Measurements from ENCODE around the gene TMEM63B.

TMEM63B gene

GRCh38 chr6:44149369-44150012 lies 22.1 kb downstream of the TMEM63B start:
- Histone ChIP-seq H3K9me3 (ENCODE audit: control insufficient read depth, insufficient read depth, low read length) (no peaks in the 10 kb centered on the region), H3K4me1 (ENCODE audit: control insufficient read depth, insufficient read depth, low read length) (no peaks in the 10 kb centered on the region), H3K36me3 (ENCODE audit: control insufficient read depth, insufficient read depth, low read length) (peaks cover 49% of the 10 kb centered on the region), H3K9ac (ENCODE audit: low read depth, low read length) (no peak overlapping the region), H3K27ac (ENCODE audit: low read depth, low read length) (no peak overlapping the region), H3K4me3 (ENCODE audit: low read depth, low read length) (no peak overlapping the region), H3K27me3 (ENCODE audit: control insufficient read depth, insufficient read depth, low read length) (no peaks in the 10 kb centered on the region)

- Histone ChIP-seq H3K9me3 (ENCODE audit: control insufficient read depth, insufficient read depth, low read length) (no peaks in the 10 kb centered on the region), H3K4me3 (ENCODE audit: low read depth, low read length) (no peak overlapping the region), H3K9ac (ENCODE audit: low read depth, low read length) (no peak overlapping the region), H3K27me3 (ENCODE audit: control insufficient read depth, insufficient read depth, low read length) (no peaks in the 10 kb centered on the region), H3K4me1 (ENCODE audit: control insufficient read depth, insufficient read depth, low read length) (no peaks in the 10 kb centered on the region), H3K36me3 (ENCODE audit: control insufficient read depth, insufficient read depth, low read length) (peaks cover 49% of the 10 kb centered on the region), H3K27ac (ENCODE audit: low read depth, low read length) (no peak overlapping the region)
These were observed 23.1 kb downstream of the TMEM63B start for GRCh38 chr6:44150317-44150917.

GRCh38 chr6:44151348-44152108 lies 24.2 kb downstream of the TMEM63B start:
- peaks cover 2% of the 10 kb centered on the region; the same call in 1 of the 2 replicates for H3K4me1 ChIP-seq (ENCODE audit: control insufficient read depth, insufficient read depth, low read length)

GRCh38 chr6:44152109-44152461 lies 24.7 kb downstream of the TMEM63B start:
- Histone ChIP-seq H3K4me3 (ENCODE audit: low read depth, low read length) (no peak overlapping the region), H3K9ac (ENCODE audit: low read depth, low read length) (no peak overlapping the region), H3K36me3 (ENCODE audit: control insufficient read depth, insufficient read depth, low read length) (peaks cover 37% of the 10 kb centered on the region)

More at GRCh38 chr6:44151348-44152108, 24.2 kb downstream of the TMEM63B start:
- Histone ChIP-seq H3K36me3 (ENCODE audit: control insufficient read depth, insufficient read depth, low read length) (peaks cover 42% of the 10 kb centered on the region), H3K9me3 (ENCODE audit: control insufficient read depth, insufficient read depth, low read length) (no peaks in the 10 kb centered on the region), H3K27me3 (ENCODE audit: control insufficient read depth, insufficient read depth, low read length) (no peaks in the 10 kb centered on the region), H3K9ac (ENCODE audit: low read depth, low read length) (no peak overlapping the region), H3K27ac (ENCODE audit: low read depth, low read length) (no peak overlapping the region), H3K4me3 (ENCODE audit: low read depth, low read length) (no peak overlapping the region)

GRCh38 chr6:44152533-44152932 lies 25.2 kb downstream of the TMEM63B start:
- Histone ChIP-seq H3K4me3 (ENCODE audit: low read depth, low read length) (no peak overlapping the region), H3K27ac (ENCODE audit: low read depth, low read length) (no peak overlapping the region), H3K36me3 (ENCODE audit: control insufficient read depth, insufficient read depth, low read length) (peaks cover 33% of the 10 kb centered on the region), H3K9ac (ENCODE audit: low read depth, low read length) (no peak overlapping the region), H3K9me3 (ENCODE audit: control insufficient read depth, insufficient read depth, low read length) (no peaks in the 10 kb centered on the region), H3K4me1 (ENCODE audit: control insufficient read depth, insufficient read depth, low read length) (peaks cover 7% of the 10 kb centered on the region; the same call in 1 of the 2 replicates), H3K27me3 (ENCODE audit: control insufficient read depth, insufficient read depth, low read length) (no peaks in the 10 kb centered on the region)

More at GRCh38 chr6:44152109-44152461, 24.7 kb downstream of the TMEM63B start:
- Histone ChIP-seq H3K27me3 (ENCODE audit: control insufficient read depth, insufficient read depth, low read length) (no peaks in the 10 kb centered on the region), H3K9me3 (ENCODE audit: control insufficient read depth, insufficient read depth, low read length) (no peaks in the 10 kb centered on the region), H3K27ac (ENCODE audit: low read depth, low read length) (no peak overlapping the region), H3K4me1 (ENCODE audit: control insufficient read depth, insufficient read depth, low read length) (peaks cover 7% of the 10 kb centered on the region; the same call in 1 of the 2 replicates)

- Histone ChIP-seq H3K9ac (ENCODE audit: low read depth, low read length) (no peak overlapping the region), H3K36me3 (ENCODE audit: control insufficient read depth, insufficient read depth, low read length) (peaks cover 18% of the 10 kb centered on the region), H3K9me3 (ENCODE audit: control insufficient read depth, insufficient read depth, low read length) (no peaks in the 10 kb centered on the region), H3K27me3 (ENCODE audit: control insufficient read depth, insufficient read depth, low read length) (no peaks in the 10 kb centered on the region), H3K4me3 (ENCODE audit: low read depth, low read length) (no peak overlapping the region), H3K4me1 (ENCODE audit: control insufficient read depth, insufficient read depth, low read length) (peaks cover 7% of the 10 kb centered on the region; the same call in 1 of the 2 replicates), H3K27ac (ENCODE audit: low read depth, low read length) (no peak overlapping the region)
These were observed 26.7 kb downstream of the TMEM63B start for GRCh38 chr6:44154067-44154466.

- peak overlapping the region; percentile 51 for H3K27ac ChIP-seq (ENCODE audit: low read depth, low read length)
These were observed 29.3 kb downstream of the TMEM63B start for GRCh38 chr6:44156494-44157151.

GRCh38 chr6:44157152-44157521 lies 29.8 kb downstream of the TMEM63B start:
- Histone ChIP-seq H3K36me3 (ENCODE audit: control insufficient read depth, insufficient read depth, low read length) (peaks cover 5% of the 10 kb centered on the region; the same call in 1 of the 2 replicates), H3K27me3 (ENCODE audit: control insufficient read depth, insufficient read depth, low read length) (no peaks in the 10 kb centered on the region), H3K9me3 (ENCODE audit: control insufficient read depth, insufficient read depth, low read length) (no peaks in the 10 kb centered on the region), H3K4me1 (ENCODE audit: control insufficient read depth, insufficient read depth, low read length) (peaks cover 7% of the 10 kb centered on the region; the same call in 1 of the 2 replicates), H3K9ac (ENCODE audit: low read depth, low read length) (no peak overlapping the region), H3K27ac (ENCODE audit: low read depth, low read length) (no peak overlapping the region), H3K4me3 (ENCODE audit: low read depth, low read length) (no peak overlapping the region)

More at GRCh38 chr6:44156494-44157151, 29.3 kb downstream of the TMEM63B start:
- peaks cover 7% of the 10 kb centered on the region; the same call in 1 of the 2 replicates for H3K4me1 ChIP-seq (ENCODE audit: control insufficient read depth, insufficient read depth, low read length)
- H3K36me3 ChIP-seq (ENCODE audit: control insufficient read depth, insufficient read depth, low read length), result peaks cover 5% of the 10 kb centered on the region; the same call in 1 of the 2 replicates
- H3K9ac ChIP-seq (ENCODE audit: low read depth, low read length), result no peak overlapping the region
- no peaks in the 10 kb centered on the region for H3K9me3 ChIP-seq (ENCODE audit: control insufficient read depth, insufficient read depth, low read length)
- no peak overlapping the region for H3K4me3 ChIP-seq (ENCODE audit: low read depth, low read length)
- H3K27me3 ChIP-seq (ENCODE audit: control insufficient read depth, insufficient read depth, low read length), result no peaks in the 10 kb centered on the region

- Histone ChIP-seq H3K36me3 (ENCODE audit: control insufficient read depth, insufficient read depth, low read length) (no peaks in the 10 kb centered on the region), H3K4me3 (ENCODE audit: low read depth, low read length) (no peak within 1 kb of the TSS), H3K9me3 (ENCODE audit: control insufficient read depth, insufficient read depth, low read length) (no peaks in the 10 kb centered on the region), H3K4me1 (ENCODE audit: control insufficient read depth, insufficient read depth, low read length) (peaks cover 7% of the 10 kb centered on the region; the same call in 1 of the 2 replicates), H3K27ac (ENCODE audit: low read depth, low read length) (no peak within 1 kb of the TSS), H3K9ac (ENCODE audit: low read depth, low read length) (no peak within 1 kb of the TSS), H3K27me3 (ENCODE audit: control insufficient read depth, insufficient read depth, low read length) (no peaks in the 10 kb centered on the region)
These were observed 31.4 kb downstream of the TMEM63B start, which contains the start of gene CAPN11 for GRCh38 chr6:44158770-44159228. Gene CAPN11, plus strand, starts transcription at chr6:44158820. Its CDS starts 29 bp downstream, at chr6:44158849.

GRCh38 chr6:44161997-44162338 lies 34.6 kb downstream of the TMEM63B start:
- no peak overlapping the region for H3K9ac ChIP-seq (ENCODE audit: low read depth, low read length)
- H3K4me3 ChIP-seq (ENCODE audit: low read depth, low read length), result no peak overlapping the region
- no peaks in the 10 kb centered on the region for H3K9me3 ChIP-seq (ENCODE audit: control insufficient read depth, insufficient read depth, low read length)
- no peaks in the 10 kb centered on the region for H3K36me3 ChIP-seq (ENCODE audit: control insufficient read depth, insufficient read depth, low read length)
- peaks cover 13% of the 10 kb centered on the region for H3K4me1 ChIP-seq (ENCODE audit: control insufficient read depth, insufficient read depth, low read length)
- no peak overlapping the region for H3K27ac ChIP-seq (ENCODE audit: low read depth, low read length)
- no peaks in the 10 kb centered on the region for H3K27me3 ChIP-seq (ENCODE audit: control insufficient read depth, insufficient read depth, low read length)
